ENCODE results near the gene CNTRL.

The CNTRL gene

DNA sequence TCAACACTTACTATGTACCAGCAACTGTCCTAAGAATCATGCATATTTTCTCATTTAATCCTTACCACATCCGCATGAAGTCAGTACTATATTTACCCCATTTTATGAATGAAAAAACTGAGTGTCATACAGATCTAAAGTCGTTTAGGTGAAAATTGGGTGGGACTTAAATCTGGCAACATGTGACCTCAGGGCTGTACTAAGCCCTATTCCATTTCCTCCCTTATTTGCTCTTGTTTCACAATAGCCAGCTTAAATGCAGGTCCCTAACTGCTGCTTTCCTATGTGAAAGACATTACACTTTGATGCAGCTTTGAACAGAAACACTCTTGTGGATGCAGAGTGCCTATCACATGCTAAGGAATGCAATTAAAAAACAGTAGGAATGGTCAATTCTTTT lies 129.4 kb downstream of the CNTRL start:
- DNase-seq, result no peak

GRCh38 chr9:121204611-121205010 lies 129.9 kb downstream of the CNTRL start:
- DNase-seq, result no peak

GRCh38 chr9:121206516-121207370 lies 132.0 kb downstream of the CNTRL start:
- no peak for DNase-seq

GRCh38 chr9:121207371-121207940 lies 132.7 kb downstream of the CNTRL start:
- DNase-seq, result no peak

- DNase-seq, result no peak
These were observed 135.8 kb downstream of the CNTRL start for GRCh38 chr9:121210536-121210935.

DNA sequence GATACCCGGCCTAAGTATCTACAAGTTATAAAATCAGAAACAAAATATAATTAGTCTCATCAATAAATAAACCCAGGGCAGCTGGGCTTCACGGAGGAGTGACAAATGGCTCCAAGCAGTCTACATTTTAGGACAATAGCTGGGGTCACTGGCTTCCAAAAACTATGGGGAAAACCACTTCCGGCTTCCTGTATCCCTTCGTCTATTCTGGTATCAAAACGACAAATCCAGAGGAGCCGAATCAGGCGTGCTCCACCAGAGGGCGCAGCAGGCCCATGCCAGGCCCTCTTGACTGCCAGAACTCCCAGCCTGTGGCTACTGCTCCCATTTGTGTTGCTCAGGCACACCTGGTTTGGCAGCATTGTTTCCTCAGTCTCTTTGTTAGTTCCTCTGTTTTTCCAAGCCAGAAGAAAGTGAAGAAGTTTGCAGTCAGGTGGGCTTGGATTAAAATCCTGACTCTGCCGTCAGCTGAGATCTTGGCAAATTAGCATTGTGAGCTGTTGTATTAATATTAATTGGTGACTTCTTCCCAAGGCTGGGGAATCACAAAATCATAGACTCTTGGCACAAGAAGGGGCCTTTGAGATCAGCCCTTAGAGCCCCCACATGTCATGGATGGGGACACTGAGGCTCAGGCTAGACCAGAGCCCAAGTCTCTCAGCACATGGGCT lies 138.5 kb downstream of the CNTRL start:
- peak; percentile 39 for DNase-seq

DNA sequence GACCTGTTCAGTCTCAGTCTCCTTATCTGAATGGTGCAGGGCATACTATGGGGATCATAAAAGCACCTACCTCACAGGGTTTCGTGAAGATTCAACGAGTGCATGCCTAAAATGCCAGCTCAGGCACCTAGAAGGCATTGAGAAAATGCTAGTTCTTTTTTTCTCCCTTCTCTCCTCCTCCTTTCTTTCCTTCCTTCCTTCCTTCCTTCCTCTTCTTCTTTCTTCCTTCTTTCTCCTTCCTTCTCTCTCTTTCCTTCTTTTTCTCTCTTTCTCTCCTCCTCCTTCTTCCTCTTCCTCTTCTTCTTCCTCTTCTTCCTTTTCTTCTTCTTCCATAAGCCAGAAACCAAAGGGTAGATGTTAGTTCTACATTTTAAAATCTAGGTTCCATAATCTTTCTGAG lies 139.2 kb downstream of the CNTRL start:
- DNase-seq, result no peak

- DNase-seq, result no peak
These were observed 141.6 kb downstream of the CNTRL start for GRCh38 chr9:121216271-121216805.

- DNase-seq, result no peak
These were observed 143.0 kb downstream of the CNTRL start for GRCh38 chr9:121217609-121218292.

GRCh38 chr9:121218357-121219027 lies 143.7 kb downstream of the CNTRL start:
- no peak for DNase-seq

DNA sequence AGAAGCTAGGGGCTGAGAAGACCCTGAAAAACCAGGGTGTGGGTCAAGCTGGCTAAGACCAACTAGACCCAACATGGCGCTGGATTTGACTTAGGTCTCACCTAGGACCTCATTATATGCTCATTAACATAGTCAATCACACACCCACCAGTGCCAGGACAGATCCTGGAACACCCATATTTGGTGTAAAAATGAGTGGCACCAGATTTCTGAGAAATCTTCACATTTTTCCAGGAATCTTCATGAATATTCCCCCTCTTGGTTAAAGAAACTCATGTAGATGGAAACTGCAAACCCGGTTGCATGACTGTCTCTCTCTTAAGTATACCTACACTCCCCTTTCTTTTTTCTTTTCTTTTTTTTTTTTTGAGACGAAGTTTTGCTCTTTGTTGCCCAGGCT lies 144.8 kb downstream of the CNTRL start:
- no peak for DNase-seq

DNA sequence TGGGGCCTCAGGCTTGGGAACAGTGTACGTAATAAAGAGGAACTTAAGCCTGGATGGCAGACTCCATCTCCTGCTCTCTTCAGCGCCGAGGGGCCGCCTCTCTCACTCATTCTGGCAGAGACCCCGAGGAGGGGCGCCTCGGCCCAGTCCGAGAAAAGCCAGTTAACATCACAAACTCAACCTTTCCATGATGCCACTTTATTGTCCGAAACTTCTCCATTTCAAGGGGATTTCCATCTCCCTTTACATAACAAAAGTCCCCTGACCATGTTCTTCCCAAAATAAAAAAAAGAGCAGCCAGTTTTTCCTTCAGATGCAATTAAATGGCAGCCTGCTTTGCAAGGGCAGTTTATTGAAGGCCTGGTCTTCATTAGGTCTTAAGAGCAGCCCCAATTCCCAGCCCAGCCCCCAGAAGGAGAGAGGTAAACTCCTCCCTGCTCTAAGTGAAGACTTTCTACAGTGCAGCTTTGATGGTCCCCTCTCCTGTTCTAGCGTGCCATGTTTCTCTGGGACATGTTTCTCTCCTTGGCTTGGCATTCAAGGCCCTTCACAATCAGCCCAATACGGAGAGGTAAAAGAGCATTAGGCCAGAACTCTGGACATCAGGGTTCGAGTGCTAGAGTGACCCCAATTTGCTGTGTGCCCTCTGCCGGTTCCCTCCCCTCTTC lies 146.4 kb downstream of the CNTRL start:
- DNase-seq, result no peak

DNA sequence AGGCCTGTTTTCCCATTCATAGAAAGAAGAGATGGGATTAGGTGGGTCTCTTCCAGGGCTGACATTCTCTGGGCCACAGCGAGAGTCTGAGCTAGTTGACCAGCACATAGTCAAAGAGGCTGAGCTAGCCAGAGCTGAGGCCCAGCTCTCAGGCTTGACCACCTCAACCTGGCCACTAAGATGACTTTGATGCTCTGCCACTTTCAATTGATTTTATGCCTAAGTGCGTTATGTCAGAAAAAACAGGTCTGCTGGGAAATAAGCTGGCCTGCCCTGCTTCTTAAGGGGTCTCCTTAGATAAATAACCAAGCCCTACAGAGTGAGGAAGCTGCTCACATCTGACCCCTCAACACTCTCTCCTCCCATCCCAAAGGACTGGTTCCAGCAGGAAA lies 146.9 kb downstream of the CNTRL start:
- no peak for DNase-seq

DNA sequence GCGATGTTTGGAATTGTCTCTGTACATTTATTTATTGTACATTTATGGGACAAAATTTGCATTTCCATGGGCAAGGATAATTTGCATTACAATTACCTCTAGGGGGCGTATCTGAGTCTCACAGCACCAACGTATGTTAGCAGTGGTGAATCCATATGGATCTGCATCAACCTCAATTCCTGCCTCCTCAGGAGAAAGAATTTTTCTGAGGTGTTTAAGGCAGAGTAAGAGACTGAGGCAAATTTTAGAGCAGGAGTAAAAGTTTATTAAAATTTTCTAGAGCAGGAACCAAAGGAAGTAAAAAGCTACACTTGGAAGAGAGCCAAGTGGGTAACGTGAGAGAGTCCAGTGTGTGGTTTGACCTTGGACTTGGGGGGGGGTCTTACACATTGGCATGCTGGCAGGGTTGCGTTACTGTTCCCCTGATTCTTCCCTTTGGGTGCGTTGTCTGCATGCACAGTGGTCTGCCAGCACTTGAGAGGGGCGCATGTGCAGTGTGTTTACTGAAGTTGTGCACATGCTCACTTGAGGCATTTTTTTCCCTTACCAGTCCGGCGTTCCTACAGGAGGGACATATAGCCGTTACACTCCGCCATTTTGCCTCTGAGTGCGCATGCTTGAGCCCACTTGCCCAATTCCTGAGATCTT lies 147.9 kb downstream of the CNTRL start:
- DNase-seq, result peak; percentile 16

- peak; percentile 11 for DNase-seq
These were observed 150.5 kb downstream of the CNTRL start for GRCh38 chr9:121225240-121225639.

DNA sequence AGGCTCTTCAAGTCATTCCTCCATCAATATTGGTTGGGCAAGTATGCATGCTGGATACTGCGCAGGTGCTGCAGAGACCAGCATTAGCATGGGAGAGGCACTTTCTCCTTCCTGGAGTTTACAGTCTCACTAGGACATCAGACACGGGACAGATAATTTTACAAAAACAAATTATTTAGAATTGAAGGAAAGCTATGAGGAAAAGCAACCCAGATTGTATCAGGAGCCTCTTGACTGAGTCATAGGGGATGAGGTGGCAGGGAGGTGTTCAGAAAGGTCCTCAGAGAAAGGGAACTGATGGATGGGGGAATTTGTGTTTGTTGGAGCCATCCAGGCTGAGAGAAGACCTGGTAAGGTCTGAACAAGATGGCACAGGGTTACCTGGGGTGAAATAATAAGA lies 151.4 kb downstream of the CNTRL start:
- DNase-seq, result no peak
